ENCODE data around the gene TNFAIP8L1. TPM values are rescaled to one million over a fixed set of nuclear protein-coding genes. Genes with fewer than 3 reads are reported as not detected.

The TNFAIP8L1 gene
- total and polyA plus RNA-seq, 2 of the 8 experiments (the other 6 are each of a cell fraction or from before 2014, with no cell fraction given) = 3.2 to 6.1 TPM

GRCh38 chr19:4687396-4687795, 48.1 kb downstream of the TNFAIP8L1 start (continued):
- no peak for TF ChIP-seq CHD7 (IDR thresholded peaks at IDR 0.05; ENCODE audit: insufficient replicate concordance, low read length)
- TF ChIP-seq EZH2 (IDR thresholded peaks at IDR 0.05; ENCODE audit: low read depth, low read length, severe bottlenecking) = no peak
- no peak for TF ChIP-seq ATF2 (IDR thresholded peaks at IDR 0.05; ENCODE audit: low read length)
- TF ChIP-seq HDAC6 (IDR thresholded peaks at IDR 0.05; ENCODE audit: low read depth, low read length) = no peak
- no peak for TF ChIP-seq TAF1 (IDR thresholded peaks at IDR 0.05; ENCODE audit: low read depth, low read length)
- no peak for TF ChIP-seq ATF3 (IDR thresholded peaks at IDR 0.05; ENCODE audit: insufficient read depth, low read depth, low read length)
